Spleen (tissue), 11 donors: ENCODE results near the gene PTGES. TPM values are rescaled to one million over a fixed set of nuclear protein-coding genes. Genes with fewer than 3 reads are reported as not detected.

Experiments used
- DNase-seq: peaks from one replicate; pipeline ENCODE4 v3.0.0-alpha.2; 2020
- H3K27ac ChIP-seq, 8 donors: fragments of 200-600 bp; sonication (generic) in 7 of 8; 1 replicate in 4 of 8; 2 replicates in 4 of 8; pipeline versions ENCODE4 v1.5.0 to v1.8.0; 2016 to 2021; ENCODE audit warnings: inconsistent platforms in 4 of 8, mild to moderate bottlenecking in 4 of 8, moderate library complexity in 1 of 8
- H3K27me3 ChIP-seq, 7 donors: fragments of 200-600 bp; sonication (generic) in 6 of 7; replicated peaks in 1 of 7; 1 replicate in 4 of 7; 2 replicates in 3 of 7; pipeline versions ENCODE4 v1.5.0 to v1.8.0; 2016 to 2021; ENCODE audit warnings: inconsistent platforms in 3 of 7, mild to moderate bottlenecking in 1 of 7
- H3K36me3 ChIP-seq, 6 donors: fragments of 200-600 bp; sonication (generic) in 5 of 6; 1 replicate in 4 of 6; 2 replicates in 2 of 6; pipeline versions ENCODE4 v1.5.0 to v1.8.0; 2016 to 2021; ENCODE audit warnings: inconsistent platforms in 2 of 6
- H3K4me1 ChIP-seq, 6 donors: fragments of 200-600 bp; sonication (generic) in 5 of 6; 1 replicate in 3 of 6; 2 replicates in 3 of 6; pipeline versions ENCODE4 v1.5.0 to v1.8.0; 2016 to 2021; ENCODE audit warnings: inconsistent platforms in 3 of 6
- H3K4me3 ChIP-seq, 8 donors: fragments of 200-600 bp; sonication (generic) in 7 of 8; 1 replicate in 4 of 8; 2 replicates in 4 of 8; pipeline versions ENCODE4 v1.5.0 to v1.8.0; 2016 to 2021; ENCODE audit warnings: inconsistent platforms in 4 of 8, mild to moderate bottlenecking in 4 of 8, moderate library complexity in 2 of 8
- H3K9me3 ChIP-seq, 8 donors: fragments of 200-600 bp; sonication (generic) in 7 of 8; 1 replicate in 4 of 8; 2 replicates in 4 of 8; pipeline versions ENCODE4 v1.5.0 to v1.8.0; 2016 to 2021; ENCODE audit warnings: inconsistent platforms in 4 of 8
- POLR2A ChIP-seq, 3 donors: fragments of 450-650 bp; IDR thresholded peaks; one replicate each; pipeline ENCODE4 v1.5.1; 2017; ENCODE audit warnings: antibody characterized with exemption in 3 of 3, mild to moderate bottlenecking in 1 of 3
- POLR2AphosphoS5 ChIP-seq, 3 donors: sonication (generic); formaldehyde crosslinking; IDR thresholded peaks; one replicate each; pipeline ENCODE4 v1.5.1; 2017; ENCODE audit warnings: antibody characterized with exemption in 3 of 3
- WGBS, 5 donors: extraction: QIAGEN DNeasy Blood & Tissue Kit in 3 of 5; methylation state at CpG; one replicate each; pipeline versions ENCODE4 v1.1.5 to v1.1.7; 2013 to 2018; 5-methylcytosine and 5-hydroxymethylcytosine counted together
- intact Hi-C: fragments of 100-400 bp; cut with DNase I; formaldehyde crosslinking; loops from one replicate; pipeline ENCODE4 v1.15.0; 2023; ENCODE audit warnings: low total_unique reads
- polyA plus RNA-seq, 3 donors: library from polyadenylated mRNA; stranded (reverse); fragments of 200-250 nt; gene quantifications; one replicate each; pipeline ENCODE4 v1.2.1, GENCODE V29; 2013
- total RNA-seq, 7 donors: library from RNA; depleted of rRNA in 3 of 7; stranded (reverse); fragments of >200 nt in 3 of 7; fragmentation: NEBNext Ultra II Directional in 4 of 7; extraction: Animal tissue kit (Norgen Biotek cat#: 25700) in 4 of 7; gene quantifications; one replicate each; pipeline versions ENCODE4 v1.1.0 to v1.2.1, GENCODE V29; 2016 to 2021
- TF ChIP-seq, protein P1 (sequence below), 11 experiments: fragments of 200-600 bp in 7 of 11; fragments of 450-650 bp in 4 of 11; sonication (generic) in 4 of 11; IDR thresholded peaks in 8 of 11; conservative IDR thresholded peaks in 3 of 11; 1 replicate in 7 of 11; 2 replicates in 4 of 11; pipeline versions ENCODE4 v1.4.0 to v1.8.0; 2016 to 2021; ENCODE audit warnings: antibody characterized with exemption in 11 of 11, inconsistent platforms in 4 of 11, mild to moderate bottlenecking in 1 of 11
- donor health status: healthy with polysubstance abuse.
- donor health status: DM: no; HTN: no; CAD: no; lungs with moderate emphysema.
- donor health status: DM: no; HTN: no; CAD: no.
- donor health status: Bipolar disorder and iron deficiency.
- donor health status: healthy.
- donor health status: DM: no; HTN: no; CAD: no.
- donor health status: DM: yes; HTN: yes; CAD: no.

The PTGES gene
- total and polyA plus RNA-seq, 10 donors: 1.4 to 7.2 (median 2.8) TPM

DNA sequence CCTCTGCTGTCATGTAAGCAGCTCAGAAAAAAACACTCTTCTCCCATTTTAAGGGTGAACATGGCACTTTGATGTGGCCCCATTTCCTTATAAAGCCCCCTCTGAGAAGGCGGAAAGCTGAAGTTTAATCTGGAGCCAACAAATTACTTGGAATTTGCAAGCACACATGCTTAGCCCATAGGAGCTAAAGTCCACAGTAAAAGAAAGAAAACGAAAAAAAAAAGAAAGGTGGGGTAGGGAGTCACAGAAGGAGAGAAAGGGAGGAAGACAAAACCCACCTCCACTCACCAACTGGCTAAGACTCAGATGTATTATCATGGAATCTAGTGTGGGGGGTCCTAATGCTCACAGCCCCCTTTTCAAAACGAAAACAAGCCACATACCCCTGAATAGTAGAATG, 57.0 kb downstream of the PTGES start:
- no peak overlapping the region for H3K4me3 ChIP-seq
- H3K27me3 ChIP-seq: peaks cover 3 to 72% (median 31%) of the 10 kb centered on the region in 7 donors
- WGBS, 5 donors: 67 to 83% (median 76%) methylated on average over 3 of the region's 3 CpGs
- TF ChIP-seq, protein P1, sequence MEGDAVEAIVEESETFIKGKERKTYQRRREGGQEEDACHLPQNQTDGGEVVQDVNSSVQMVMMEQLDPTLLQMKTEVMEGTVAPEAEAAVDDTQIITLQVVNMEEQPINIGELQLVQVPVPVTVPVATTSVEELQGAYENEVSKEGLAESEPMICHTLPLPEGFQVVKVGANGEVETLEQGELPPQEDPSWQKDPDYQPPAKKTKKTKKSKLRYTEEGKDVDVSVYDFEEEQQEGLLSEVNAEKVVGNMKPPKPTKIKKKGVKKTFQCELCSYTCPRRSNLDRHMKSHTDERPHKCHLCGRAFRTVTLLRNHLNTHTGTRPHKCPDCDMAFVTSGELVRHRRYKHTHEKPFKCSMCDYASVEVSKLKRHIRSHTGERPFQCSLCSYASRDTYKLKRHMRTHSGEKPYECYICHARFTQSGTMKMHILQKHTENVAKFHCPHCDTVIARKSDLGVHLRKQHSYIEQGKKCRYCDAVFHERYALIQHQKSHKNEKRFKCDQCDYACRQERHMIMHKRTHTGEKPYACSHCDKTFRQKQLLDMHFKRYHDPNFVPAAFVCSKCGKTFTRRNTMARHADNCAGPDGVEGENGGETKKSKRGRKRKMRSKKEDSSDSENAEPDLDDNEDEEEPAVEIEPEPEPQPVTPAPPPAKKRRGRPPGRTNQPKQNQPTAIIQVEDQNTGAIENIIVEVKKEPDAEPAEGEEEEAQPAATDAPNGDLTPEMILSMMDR (IDR thresholded peaks at IDR 0.05 in 8 of 11, conservative IDR thresholded peaks at IDR 0.05 in 3 of 11): no peak
- no peak for TF ChIP-seq POLR2AphosphoS5 (IDR thresholded peaks at IDR 0.05)
- no peak for TF ChIP-seq POLR2A (IDR thresholded peaks at IDR 0.05)
- intact Hi-C loops: no loop called here
- no peak for DNase-seq
- H3K27ac ChIP-seq: no peak overlapping the region
- no peaks in the 10 kb centered on the region for H3K9me3 ChIP-seq
- H3K36me3 ChIP-seq: no peaks in the 10 kb centered on the region
- H3K4me1 ChIP-seq: peaks cover 0 to 17% (median 10%) of the 10 kb centered on the region in 6 donors

DNA sequence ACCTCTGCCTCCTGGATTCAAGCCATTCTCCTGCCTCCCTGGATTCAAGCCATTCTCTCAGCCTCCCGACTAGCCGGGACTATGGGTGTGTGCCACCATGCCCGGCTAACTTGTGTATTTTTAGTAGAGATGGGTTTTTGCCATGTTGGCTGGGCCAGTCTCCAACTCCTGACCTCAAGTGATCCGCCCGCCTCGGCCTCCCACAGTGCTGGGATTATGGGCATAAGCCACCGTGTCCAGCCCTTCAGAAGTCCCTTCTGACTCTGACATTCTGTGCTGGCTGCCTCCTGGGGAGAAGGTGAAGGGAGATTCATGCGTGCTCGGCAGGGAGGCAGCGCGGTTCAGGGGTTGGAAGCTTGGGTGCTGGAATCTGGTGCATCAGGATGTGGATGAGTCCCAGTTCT, 58.6 kb downstream of the PTGES start:
- Histone ChIP-seq H3K4me3 (no peak overlapping the region), H3K4me1 (peaks cover 0 to 17% (median 10%) of the 10 kb centered on the region in 6 donors), H3K9me3 (no peaks in the 10 kb centered on the region), H3K27me3 (peaks cover 3 to 56% (median 28%) of the 10 kb centered on the region in 7 donors), H3K36me3 (no peaks in the 10 kb centered on the region), H3K27ac (no peak overlapping the region)
- 84 to 89% (median 88%) methylated on average over 11 of the region's 11 CpGs for WGBS, 5 donors
- TF ChIP-seq POLR2A (IDR thresholded peaks at IDR 0.05) (no peak), POLR2AphosphoS5 (IDR thresholded peaks at IDR 0.05) (no peak)
- TF ChIP-seq, protein P1 (IDR thresholded peaks at IDR 0.05 in 8 of 11, conservative IDR thresholded peaks at IDR 0.05 in 3 of 11): no peak
- DNase-seq: no peak
- intact Hi-C loops: no loop called here

DNA sequence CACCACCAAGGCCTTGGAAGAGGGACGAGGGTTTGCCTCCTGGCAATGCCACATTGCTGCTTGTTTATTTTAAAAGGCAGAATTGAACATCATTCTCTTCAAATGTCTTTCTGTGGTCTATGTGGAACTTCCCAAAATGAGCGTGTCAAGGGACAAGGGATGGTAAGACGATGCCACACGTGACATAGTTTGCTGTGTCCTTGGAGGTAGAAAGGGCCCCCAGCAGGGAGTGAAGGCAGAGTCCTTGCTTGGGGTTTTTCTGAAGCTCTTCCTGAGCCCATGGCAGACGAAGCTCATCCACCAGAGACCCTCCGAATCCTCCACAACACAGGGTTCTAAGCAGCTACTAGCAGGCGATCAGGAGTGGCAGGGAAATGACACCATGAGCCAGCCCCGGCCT, 59.1 kb downstream of the PTGES start:
- Histone ChIP-seq H3K4me3 (no peak overlapping the region), H3K27ac (no peak overlapping the region), H3K27me3 (peaks cover 3 to 51% (median 25%) of the 10 kb centered on the region in 7 donors), H3K36me3 (no peaks in the 10 kb centered on the region), H3K4me1 (peaks cover 0 to 17% (median 10%) of the 10 kb centered on the region in 6 donors), H3K9me3 (no peaks in the 10 kb centered on the region)
- intact Hi-C loops: no loop called here
- DNase-seq: no peak
- WGBS, 5 donors: 64 to 78% (median 68%) methylated on average over 7 to 8 of the region's 8 CpGs
- no peak for TF ChIP-seq POLR2A (IDR thresholded peaks at IDR 0.05)
- TF ChIP-seq, protein P1 (IDR thresholded peaks at IDR 0.05 in 8 of 11, conservative IDR thresholded peaks at IDR 0.05 in 3 of 11): no peak

DNA sequence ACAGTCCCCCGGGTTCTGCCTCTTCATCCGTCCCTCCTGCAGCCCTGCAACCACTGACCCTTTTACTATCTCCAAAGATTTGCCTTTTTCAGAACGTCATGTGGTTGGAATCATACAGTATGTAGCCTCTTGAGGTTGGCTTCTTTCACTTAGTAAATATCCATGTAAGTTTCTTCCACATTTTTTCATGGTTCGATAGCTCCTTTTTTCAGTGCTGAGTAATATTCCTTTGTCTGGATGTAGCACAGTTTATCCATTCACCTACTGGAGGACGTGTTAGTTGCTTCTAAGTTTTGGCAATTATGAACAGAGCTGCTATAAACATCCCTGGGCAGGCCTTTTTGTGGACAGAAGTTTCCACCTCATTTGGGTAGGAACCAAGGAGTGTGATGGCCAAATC, 60.3 kb downstream of the PTGES start:
- DNase-seq: no peak
- Histone ChIP-seq H3K4me3 (no peak overlapping the region), H3K4me1 (peaks cover 0 to 9% (median 6%) of the 10 kb centered on the region in 6 donors), H3K27ac (no peak overlapping the region), H3K27me3 (peaks cover 3 to 39% (median 14%) of the 10 kb centered on the region in 7 donors), H3K36me3 (no peaks in the 10 kb centered on the region), H3K9me3 (no peaks in the 10 kb centered on the region)
- TF ChIP-seq, protein P1 (IDR thresholded peaks at IDR 0.05 in 8 of 11, conservative IDR thresholded peaks at IDR 0.05 in 3 of 11): no peak
- WGBS, 5 donors: 73 to 89% (median 81%) methylated on average over 5 of the region's 5 CpGs
- intact Hi-C loops: no loop called here

Other genes starting within 250 kb of the PTGES start
- gene C9orf50, start 131.9 kb downstream of the PTGES start, total RNA-seq: under 1 TPM in 1 of 7 donors, not detected in 6; 0.22 TPM
- under 1 TPM; 0.12 to 0.46 (median 0.16) TPM for gene C9orf50, start 131.9 kb downstream of the PTGES start, polyA plus RNA-seq
- gene NTMT1, start 126.9 kb downstream of the PTGES start, total RNA-seq: 10 to 100 TPM; 22.8 to 49.3 (median 35.8) TPM
- 10 to 100 TPM; 24.8 to 50.5 (median 39.1) TPM for gene NTMT1, start 126.9 kb downstream of the PTGES start, polyA plus RNA-seq
- 10 to 100 TPM; 17.2 to 30.8 (median 22.3) TPM for gene ASB6, start 110.9 kb downstream of the PTGES start, total RNA-seq
- gene ASB6, start 110.9 kb downstream of the PTGES start, polyA plus RNA-seq: 10 to 100 TPM; 11.5 to 23.2 (median 17.8) TPM
- gene PRRX2, start 87.4 kb downstream of the PTGES start, total RNA-seq: under 1 TPM in 2 of 7 donors, not detected in 5; 0.47 to 0.54 TPM
- 1 to 10 TPM in 1 of 3 donors, under 1 TPM in 2; 0.32 to 1.5 (median 0.83) TPM for gene PRRX2, start 87.4 kb downstream of the PTGES start, polyA plus RNA-seq
- 10 to 100 TPM; 16.1 to 38.0 (median 18.9) TPM for gene TOR1B, start 50.1 kb upstream of the PTGES start, total RNA-seq
- 1 to 10 TPM; 5.3 to 8.3 (median 6.3) TPM for gene TOR1B, start 50.1 kb upstream of the PTGES start, polyA plus RNA-seq
- 10 to 100 TPM; 27.7 to 49.5 (median 32.5) TPM for gene TOR1A, start 71.1 kb upstream of the PTGES start, total RNA-seq
- 10 to 100 TPM; 13.3 to 20.0 (median 16.5) TPM for gene TOR1A, start 71.1 kb upstream of the PTGES start, polyA plus RNA-seq
- gene C9orf78, start 82.2 kb upstream of the PTGES start, total RNA-seq: 100 to 1,000 TPM in 1 of 7 donors, 10 to 100 TPM in 6; 35.6 to 105 (median 47.3) TPM
- 10 to 100 TPM; 51.5 to 68.9 (median 66.3) TPM for gene C9orf78, start 82.2 kb upstream of the PTGES start, polyA plus RNA-seq
- 10 to 100 TPM; 29.7 to 55.3 (median 39.4) TPM for gene USP20, start 82.4 kb upstream of the PTGES start, total RNA-seq
- gene USP20, start 82.4 kb upstream of the PTGES start, polyA plus RNA-seq: 10 to 100 TPM; 38.1 to 83.7 (median 67.6) TPM